Prostate gland (tissue), 2 donors: ENCODE measurements around the gene KIF16B.

Source experiments
- POLR2A ChIP-seq: fragments of 450-650 bp; IDR thresholded peaks from one replicate; pipeline ENCODE4 v1.6.1; 2016; ENCODE audit warnings: antibody characterized with exemption, mild to moderate bottlenecking
- POLR2AphosphoS5 ChIP-seq: sonication (generic); formaldehyde crosslinking; IDR thresholded peaks from one replicate; pipeline ENCODE4 v1.6.1; 2017; ENCODE audit warnings: antibody characterized with exemption
- TF ChIP-seq, protein P1 (sequence below), 4 experiments: fragments of 200-600 bp in 2 of 4; fragments of 450-650 bp in 2 of 4; sonication (generic) in 2 of 4; IDR thresholded peaks; 1 replicate in 3 of 4; 2 replicates in 1 of 4; pipeline ENCODE4 v1.5.1; 2016 to 2019; ENCODE audit warnings: antibody characterized with exemption in 4 of 4, mild to moderate bottlenecking in 2 of 4, moderate library complexity in 2 of 4

DNA sequence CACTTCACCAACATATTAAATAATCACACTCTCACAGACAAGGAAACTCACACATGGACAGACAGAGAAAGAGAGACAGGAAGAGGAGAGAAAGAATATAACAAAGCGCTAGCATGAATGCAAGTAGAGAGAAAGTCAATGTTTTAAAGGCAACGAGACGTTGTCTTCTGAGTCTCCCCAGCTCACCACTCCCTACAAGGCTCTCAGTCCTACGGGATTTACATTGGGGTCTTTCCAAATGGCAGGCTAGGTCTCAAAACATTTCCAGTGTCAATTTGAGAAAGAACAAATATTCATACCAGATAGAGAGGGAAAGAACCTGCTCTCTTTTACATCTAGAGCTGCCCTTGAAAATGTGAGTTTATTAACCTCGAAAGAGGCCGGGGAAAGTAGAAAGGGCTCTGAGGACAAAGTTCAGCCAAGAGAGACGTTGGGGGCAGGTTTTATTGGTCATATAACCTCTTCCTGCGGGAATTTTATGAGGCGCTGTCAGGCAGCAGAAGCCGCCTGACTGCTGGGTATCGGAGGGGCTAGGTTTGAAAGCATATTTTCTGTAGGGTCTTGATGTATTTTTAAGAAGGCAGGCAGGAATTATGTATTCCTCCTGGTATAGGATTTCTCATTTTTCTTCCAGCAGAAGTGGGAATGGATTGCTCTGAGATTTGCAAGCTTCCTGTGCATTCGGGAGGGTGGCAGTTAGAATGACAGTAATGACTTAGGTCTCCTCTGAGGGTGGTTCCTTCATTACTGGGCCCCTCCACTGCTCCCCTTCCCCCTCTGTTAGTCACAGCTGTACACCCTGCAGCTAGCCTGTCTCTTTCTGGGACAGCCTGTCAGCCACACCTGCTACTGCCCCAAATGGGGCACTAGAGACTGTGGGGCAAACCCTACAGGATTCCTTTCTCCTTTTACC lies 34.4 kb upstream of the KIF16B start:
- TF ChIP-seq POLR2A: no peak
- no peak for TF ChIP-seq POLR2AphosphoS5
- TF ChIP-seq, protein P1, sequence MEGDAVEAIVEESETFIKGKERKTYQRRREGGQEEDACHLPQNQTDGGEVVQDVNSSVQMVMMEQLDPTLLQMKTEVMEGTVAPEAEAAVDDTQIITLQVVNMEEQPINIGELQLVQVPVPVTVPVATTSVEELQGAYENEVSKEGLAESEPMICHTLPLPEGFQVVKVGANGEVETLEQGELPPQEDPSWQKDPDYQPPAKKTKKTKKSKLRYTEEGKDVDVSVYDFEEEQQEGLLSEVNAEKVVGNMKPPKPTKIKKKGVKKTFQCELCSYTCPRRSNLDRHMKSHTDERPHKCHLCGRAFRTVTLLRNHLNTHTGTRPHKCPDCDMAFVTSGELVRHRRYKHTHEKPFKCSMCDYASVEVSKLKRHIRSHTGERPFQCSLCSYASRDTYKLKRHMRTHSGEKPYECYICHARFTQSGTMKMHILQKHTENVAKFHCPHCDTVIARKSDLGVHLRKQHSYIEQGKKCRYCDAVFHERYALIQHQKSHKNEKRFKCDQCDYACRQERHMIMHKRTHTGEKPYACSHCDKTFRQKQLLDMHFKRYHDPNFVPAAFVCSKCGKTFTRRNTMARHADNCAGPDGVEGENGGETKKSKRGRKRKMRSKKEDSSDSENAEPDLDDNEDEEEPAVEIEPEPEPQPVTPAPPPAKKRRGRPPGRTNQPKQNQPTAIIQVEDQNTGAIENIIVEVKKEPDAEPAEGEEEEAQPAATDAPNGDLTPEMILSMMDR (IDR thresholded peaks at IDR 0.05): no peak
